ENCODE data around the gene SMAD4.

DNA sequence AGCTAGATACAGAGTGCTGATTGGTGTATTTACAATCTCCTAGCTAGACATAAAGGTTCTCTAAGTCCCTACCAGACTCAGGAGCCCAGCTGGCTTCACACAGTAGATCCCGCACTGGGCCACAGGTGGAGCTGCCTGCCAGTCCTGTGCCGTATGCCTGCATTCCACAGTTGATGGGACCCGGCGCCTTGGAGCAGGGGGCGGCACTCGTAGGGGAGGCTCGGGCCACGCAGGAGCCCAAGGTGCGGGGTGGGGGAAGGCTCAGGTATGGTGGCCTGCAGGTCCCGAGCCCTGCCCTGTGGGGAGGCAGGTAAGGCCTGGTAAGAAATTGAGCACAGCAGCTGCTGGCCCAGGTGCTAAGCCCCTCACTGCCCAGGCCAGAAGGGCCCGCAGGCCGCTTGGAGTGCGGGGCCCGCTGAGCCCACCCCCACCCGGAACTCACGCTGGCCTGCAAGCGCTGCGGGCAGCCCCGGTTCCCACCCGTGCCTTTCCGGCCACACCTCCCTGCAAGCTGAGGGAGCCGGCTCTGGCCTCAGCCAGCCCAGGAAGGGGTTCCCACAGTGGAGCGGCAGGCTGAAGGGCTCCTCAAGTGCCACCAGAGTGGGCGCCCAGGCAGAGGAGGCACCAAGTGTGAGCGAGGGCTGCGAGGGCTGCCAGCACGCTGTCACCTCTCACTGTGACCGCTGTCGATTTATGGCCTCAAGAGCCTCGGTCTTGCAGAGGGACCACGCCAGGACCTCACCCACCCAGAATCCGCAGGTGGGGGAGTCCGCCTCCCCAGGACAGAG is 91.0 kb downstream of the SMAD4 start:
- TF ChIP-seq, protein P1, sequence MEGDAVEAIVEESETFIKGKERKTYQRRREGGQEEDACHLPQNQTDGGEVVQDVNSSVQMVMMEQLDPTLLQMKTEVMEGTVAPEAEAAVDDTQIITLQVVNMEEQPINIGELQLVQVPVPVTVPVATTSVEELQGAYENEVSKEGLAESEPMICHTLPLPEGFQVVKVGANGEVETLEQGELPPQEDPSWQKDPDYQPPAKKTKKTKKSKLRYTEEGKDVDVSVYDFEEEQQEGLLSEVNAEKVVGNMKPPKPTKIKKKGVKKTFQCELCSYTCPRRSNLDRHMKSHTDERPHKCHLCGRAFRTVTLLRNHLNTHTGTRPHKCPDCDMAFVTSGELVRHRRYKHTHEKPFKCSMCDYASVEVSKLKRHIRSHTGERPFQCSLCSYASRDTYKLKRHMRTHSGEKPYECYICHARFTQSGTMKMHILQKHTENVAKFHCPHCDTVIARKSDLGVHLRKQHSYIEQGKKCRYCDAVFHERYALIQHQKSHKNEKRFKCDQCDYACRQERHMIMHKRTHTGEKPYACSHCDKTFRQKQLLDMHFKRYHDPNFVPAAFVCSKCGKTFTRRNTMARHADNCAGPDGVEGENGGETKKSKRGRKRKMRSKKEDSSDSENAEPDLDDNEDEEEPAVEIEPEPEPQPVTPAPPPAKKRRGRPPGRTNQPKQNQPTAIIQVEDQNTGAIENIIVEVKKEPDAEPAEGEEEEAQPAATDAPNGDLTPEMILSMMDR (IDR thresholded peaks at IDR 0.05) = no peak
- no peak for TF ChIP-seq EZH2 (IDR thresholded peaks at IDR 0.05; ENCODE audit: borderline replicate concordance, insufficient read depth, low read depth, low read length, poor library complexity, severe bottlenecking)
